Stomach (tissue), 9 donors: ENCODE measurements around the gene MMP3. TPM values are rescaled to one million over a fixed set of nuclear protein-coding genes. Genes with fewer than 3 reads are reported as not detected.
A peak's percentile ranks its signal among the peaks of the same experiment; 100 is the strongest.
"Not testable (repeated sequence)": the region's sequence is repeated elsewhere in the genome, so short reads cannot be mapped to it uniquely, and the experiment has no call there.

Source experiments
- DNase-seq, 2 donors: peaks; one replicate each; pipeline versions ENCODE4 v3.0.0 to v3.0.0-alpha.2; 2013 to 2019
- H3K27ac ChIP-seq, 5 donors: fragments of 200-600 bp in 4 of 5; sonication (generic) in 4 of 5; one replicate each; pipeline ENCODE4 v1.5.1; 2013 to 2019; ENCODE audit warnings: mild to moderate bottlenecking in 1 of 5, moderate library complexity in 1 of 5
- H3K27me3 ChIP-seq, 3 donors: fragments of 200-600 bp; sonication (generic); one replicate each; pipeline ENCODE4 v1.5.1; 2017 to 2019; ENCODE audit warnings: mixed run types in 1 of 3
- H3K36me3 ChIP-seq, 4 donors: fragments of 200-600 bp; sonication (generic); 1 replicate in 3 of 4; 2 replicates in 1 of 4; pipeline ENCODE4 v1.5.1; 2016 to 2019
- H3K4me1 ChIP-seq, 4 donors: fragments of 200-600 bp; sonication (generic); one replicate each; pipeline ENCODE4 v1.5.1; 2016 to 2019
- H3K4me3 ChIP-seq, 4 donors: fragments of 200-600 bp; sonication (generic) in 3 of 4; one replicate each; pipeline ENCODE4 v1.5.1; 2016 to 2019; ENCODE audit warnings: mild to moderate bottlenecking in 1 of 4
- H3K9me3 ChIP-seq, 4 donors: fragments of 200-600 bp; sonication (generic); one replicate each; pipeline ENCODE4 v1.5.1; 2016 to 2019
- EP300 ChIP-seq: sonication (generic); formaldehyde crosslinking; IDR thresholded peaks from one replicate; pipeline ENCODE4 v1.6.1; 2017; ENCODE audit warnings: antibody characterized with exemption
- POLR2A ChIP-seq, 4 donors: fragments of 450-650 bp; IDR thresholded peaks; one replicate each; pipeline ENCODE4 v1.6.1; 2016; ENCODE audit warnings: antibody characterized with exemption in 4 of 4, control low read depth in 2 of 4, mild to moderate bottlenecking in 1 of 4, moderate library complexity in 1 of 4
- POLR2AphosphoS5 ChIP-seq, 3 donors: sonication (generic); formaldehyde crosslinking; IDR thresholded peaks; one replicate each; pipeline ENCODE4 v1.6.1; 2016; ENCODE audit warnings: antibody characterized with exemption in 3 of 3
- WGBS, 5 donors: extraction: QIAGEN DNeasy Blood & Tissue Kit in 3 of 5; methylation state at CpG; one replicate each; pipeline versions ENCODE4 v1.1.5 to v1.1.7; 2013 to 2018; 5-methylcytosine and 5-hydroxymethylcytosine counted together
- intact Hi-C: fragments of 100-400 bp; cut with DNase I; formaldehyde crosslinking; loops from one replicate; pipeline ENCODE4 v1.15.1; 2023; ENCODE audit warnings: low total_unique reads
- polyA plus RNA-seq, 3 donors: library from polyadenylated mRNA; stranded (reverse); fragments of 200-250 nt; gene quantifications; one replicate each; pipeline ENCODE4 v1.2.3, GENCODE V29; 2013
- total RNA-seq, 5 donors: library from RNA; depleted of rRNA; stranded (reverse); fragments of >200 nt; gene quantifications; one replicate each; pipeline versions ENCODE4 v1.1.0 to v1.2.3, GENCODE V29; 2014 to 2016
- TF ChIP-seq, protein P1 (sequence below), 7 experiments: fragments of 450-650 bp in 4 of 7; fragments of 200-600 bp in 3 of 7; sonication (generic) in 3 of 7; IDR thresholded peaks; one replicate each; pipeline ENCODE4 v1.5.1; 2016 to 2019; ENCODE audit warnings: antibody characterized with exemption in 7 of 7, control low read depth in 2 of 7, mild to moderate bottlenecking in 1 of 7
- donor health status: healthy with polysubstance abuse.
- donor health status: Bipolar disorder and iron deficiency.
- donor health status: healthy.

The MMP3 gene
- total and polyA plus RNA-seq, 8 donors: 0.45 to 37.5 (median 1.7) TPM; not detected in 1

DNA sequence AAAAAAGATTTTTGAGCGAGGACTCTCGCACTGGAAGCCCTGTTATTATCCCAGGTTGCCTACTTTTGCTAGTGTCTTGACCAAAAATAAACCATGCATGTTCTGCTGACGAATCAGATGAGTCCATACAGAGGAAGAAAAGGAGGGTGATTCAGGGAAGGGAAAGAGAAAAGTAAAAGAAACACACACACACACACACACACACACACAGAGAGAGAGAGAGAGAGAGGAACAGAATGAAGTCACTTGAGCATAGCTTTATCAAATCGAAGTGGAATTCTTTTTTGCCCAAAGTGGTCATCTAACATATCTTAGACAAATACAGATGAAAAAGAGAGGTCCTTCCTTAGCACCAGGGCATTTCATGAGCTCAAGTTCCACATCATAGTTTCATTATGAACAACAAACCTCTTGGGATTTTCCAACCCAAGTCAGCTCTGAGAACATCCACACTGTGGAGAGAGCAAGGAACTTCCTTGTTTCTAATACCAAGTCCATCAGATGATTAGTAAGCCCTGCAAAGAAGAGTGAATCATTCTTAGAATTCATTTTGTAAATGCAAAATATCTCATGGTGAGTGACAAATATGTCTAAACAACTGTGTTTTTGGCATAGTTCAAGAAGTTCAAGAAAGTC is 39.1 kb upstream of the MMP3 start:
- WGBS, 5 donors: 79 to 87% (median 85%) methylated on average over 4 of the region's 4 CpGs
- Histone ChIP-seq H3K4me3 (no peak overlapping the region), H3K36me3 (no peaks in the 10 kb centered on the region), H3K4me1 (no peaks in the 10 kb centered on the region), H3K27ac (no peak overlapping the region), H3K27me3 (no peaks in the 10 kb centered on the region), H3K9me3 (no peaks in the 10 kb centered on the region)
- TF ChIP-seq POLR2A (IDR thresholded peaks at IDR 0.05) (no peak), POLR2AphosphoS5 (IDR thresholded peaks at IDR 0.05) (no peak), EP300 (no peak)
- TF ChIP-seq, protein P1, sequence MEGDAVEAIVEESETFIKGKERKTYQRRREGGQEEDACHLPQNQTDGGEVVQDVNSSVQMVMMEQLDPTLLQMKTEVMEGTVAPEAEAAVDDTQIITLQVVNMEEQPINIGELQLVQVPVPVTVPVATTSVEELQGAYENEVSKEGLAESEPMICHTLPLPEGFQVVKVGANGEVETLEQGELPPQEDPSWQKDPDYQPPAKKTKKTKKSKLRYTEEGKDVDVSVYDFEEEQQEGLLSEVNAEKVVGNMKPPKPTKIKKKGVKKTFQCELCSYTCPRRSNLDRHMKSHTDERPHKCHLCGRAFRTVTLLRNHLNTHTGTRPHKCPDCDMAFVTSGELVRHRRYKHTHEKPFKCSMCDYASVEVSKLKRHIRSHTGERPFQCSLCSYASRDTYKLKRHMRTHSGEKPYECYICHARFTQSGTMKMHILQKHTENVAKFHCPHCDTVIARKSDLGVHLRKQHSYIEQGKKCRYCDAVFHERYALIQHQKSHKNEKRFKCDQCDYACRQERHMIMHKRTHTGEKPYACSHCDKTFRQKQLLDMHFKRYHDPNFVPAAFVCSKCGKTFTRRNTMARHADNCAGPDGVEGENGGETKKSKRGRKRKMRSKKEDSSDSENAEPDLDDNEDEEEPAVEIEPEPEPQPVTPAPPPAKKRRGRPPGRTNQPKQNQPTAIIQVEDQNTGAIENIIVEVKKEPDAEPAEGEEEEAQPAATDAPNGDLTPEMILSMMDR (IDR thresholded peaks at IDR 0.05): no peak
- DNase-seq: peak in 1 of 2 donors; percentile 13
- intact Hi-C loops: no loop called here

DNA sequence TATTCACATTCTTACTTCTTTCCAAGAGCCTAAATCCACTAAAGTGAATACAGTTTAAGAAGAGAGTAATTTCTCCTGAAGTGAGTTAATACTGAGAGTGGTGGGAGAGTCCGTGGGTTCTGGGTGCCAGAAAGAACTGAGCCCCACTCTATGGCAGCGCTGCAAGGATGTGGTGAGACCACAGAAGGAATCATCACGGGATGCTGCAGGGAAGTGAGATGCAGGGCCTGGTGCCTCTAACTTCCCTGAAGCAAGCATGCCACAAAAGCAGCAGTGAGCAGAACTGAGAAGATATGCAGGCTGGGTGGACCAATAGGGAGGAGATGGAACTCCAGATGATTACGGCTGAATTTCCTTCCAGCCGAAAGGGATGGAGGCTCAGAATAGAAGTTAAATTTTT is 36.4 kb upstream of the MMP3 start:
- DNase-seq: peak in 1 of 2 donors; percentile 17
- H3K27ac ChIP-seq: no peak overlapping the region
- no peak for TF ChIP-seq POLR2AphosphoS5 (IDR thresholded peaks at IDR 0.05)
- no peaks in the 10 kb centered on the region for H3K27me3 ChIP-seq
- WGBS, 5 donors: 77 to 87% (median 84%) methylated on average over 4 to 5 of the region's 5 CpGs
- H3K36me3 ChIP-seq: no peaks in the 10 kb centered on the region
- no peak overlapping the region for H3K4me3 ChIP-seq
- intact Hi-C loops: no loop called here
- no peaks in the 10 kb centered on the region for H3K4me1 ChIP-seq
- H3K9me3 ChIP-seq: no peaks in the 10 kb centered on the region

DNA sequence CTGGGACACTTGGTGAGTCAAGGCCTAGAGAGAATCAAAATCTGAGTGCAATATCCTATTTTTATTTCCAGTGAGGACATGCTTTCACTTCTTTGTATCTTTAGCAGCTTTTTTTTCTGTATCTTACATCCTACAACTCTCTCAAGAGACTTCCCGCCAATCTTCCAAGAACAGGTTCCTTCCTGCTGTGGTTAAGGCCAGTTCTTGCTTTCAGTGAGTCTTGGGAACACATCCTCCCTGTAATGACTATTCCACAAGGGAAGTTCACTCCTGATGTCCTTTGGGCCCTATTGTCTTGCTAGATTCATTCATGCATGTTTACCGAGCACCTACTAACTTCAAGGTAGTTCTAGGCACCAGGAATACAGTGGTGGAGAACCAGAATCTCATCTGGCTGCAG is 35.2 kb upstream of the MMP3 start:
- WGBS, 5 donors: 88 to 94% (median 89%) methylated on average over 2 of the region's 2 CpGs
- no peak for DNase-seq
- TF ChIP-seq, protein P1 (IDR thresholded peaks at IDR 0.05): no peak
- no peak for TF ChIP-seq EP300
- no peak for TF ChIP-seq POLR2A (IDR thresholded peaks at IDR 0.05)
- TF ChIP-seq POLR2AphosphoS5 (IDR thresholded peaks at IDR 0.05): no peak
- intact Hi-C loops: no loop called here
- H3K36me3 ChIP-seq: no peaks in the 10 kb centered on the region
- H3K27ac ChIP-seq: no peak overlapping the region
- H3K4me3 ChIP-seq: no peak overlapping the region
- H3K27me3 ChIP-seq: no peaks in the 10 kb centered on the region
- H3K4me1 ChIP-seq: no peaks in the 10 kb centered on the region
- no peaks in the 10 kb centered on the region for H3K9me3 ChIP-seq

DNA sequence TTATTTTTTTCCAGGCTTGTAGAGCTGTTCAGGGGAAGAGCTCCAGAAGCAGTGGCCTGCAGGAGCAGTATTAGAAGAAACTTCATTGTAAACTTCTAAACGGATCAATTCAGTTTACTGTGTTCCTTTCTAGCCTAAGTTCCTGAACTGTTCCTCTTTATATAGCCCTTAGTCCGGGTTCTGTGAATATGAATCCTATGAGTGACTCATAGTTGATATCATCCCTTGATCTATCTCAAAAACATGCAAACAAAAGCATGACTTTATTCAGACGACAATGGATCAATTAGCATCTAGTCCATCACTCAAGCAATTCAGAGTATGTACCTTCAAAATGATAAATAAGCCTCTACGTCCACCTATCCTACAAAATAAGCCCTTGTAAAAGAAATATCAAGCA is 31.4 kb upstream of the MMP3 start, which contains the start of gene MMP12:
Gene MMP12 (minus strand): TSS at position 131 of the 400 bp plus-strand sequence. CDS start 45 bp downstream, at position 86.
- H3K27me3 ChIP-seq: no peaks in the 10 kb centered on the region
- TF ChIP-seq POLR2A (IDR thresholded peaks at IDR 0.05) (no peak), POLR2AphosphoS5 (IDR thresholded peaks at IDR 0.05) (no peak), EP300 (no peak)
- TF ChIP-seq, protein P1 (IDR thresholded peaks at IDR 0.05): no peak
- H3K4me1 ChIP-seq: no peaks in the 10 kb centered on the region
- no peak within 1 kb of the TSS for H3K27ac ChIP-seq
- intact Hi-C loops: no loop called here
- H3K36me3 ChIP-seq: no peaks in the 10 kb centered on the region
- DNase-seq: no peak
- no peak within 1 kb of the TSS for H3K4me3 ChIP-seq
- no peaks in the 10 kb centered on the region for H3K9me3 ChIP-seq
- 55 to 61% (median 60%) methylated on average over 4 of the region's 4 CpGs for WGBS, 5 donors

DNA sequence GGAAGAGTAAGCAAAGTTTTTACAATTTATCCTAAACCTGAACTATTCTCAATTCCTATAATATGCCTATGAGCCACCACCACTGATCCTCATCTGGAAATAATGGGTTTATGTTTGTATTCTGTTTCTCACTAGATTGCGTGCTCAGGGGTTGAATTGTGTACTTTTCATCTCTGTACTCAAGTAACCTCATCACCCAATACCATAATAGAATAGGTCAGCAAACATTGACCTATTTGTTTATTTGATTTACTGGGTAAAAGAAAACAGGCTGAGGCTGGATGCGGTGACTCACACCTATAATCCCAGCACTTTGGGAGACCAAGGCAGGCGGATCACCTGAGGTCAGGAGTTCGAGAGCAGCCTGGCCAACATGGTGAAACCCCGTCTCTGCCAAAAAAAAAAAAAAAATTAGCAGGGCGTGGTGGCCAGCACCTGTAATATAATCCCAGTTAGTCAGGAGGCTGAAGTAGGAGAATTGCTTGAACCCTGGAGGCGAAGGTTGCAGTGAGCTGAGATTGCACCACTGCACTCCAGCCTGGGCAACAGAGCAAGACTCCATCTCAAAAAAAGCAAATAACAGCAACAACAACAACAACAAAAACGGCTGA is 26.1 kb upstream of the MMP3 start:
- H3K27me3 ChIP-seq, DNase-seq, H3K27ac ChIP-seq, H3K9me3 ChIP-seq, H3K36me3 ChIP-seq, intact Hi-C loops, H3K4me3 ChIP-seq, H3K4me1 ChIP-seq: not testable (repeated sequence)
- WGBS, 5 donors: 68 to 80% (median 71%) methylated on average over 8 of the region's 8 CpGs
